HPDE6-E6E7 (cell line): ENCODE measurements around the gene S100A9.
"Not testable (repeated sequence)": the region's sequence is repeated elsewhere in the genome, so short reads cannot be mapped to it uniquely, and the experiment has no call there.

ENCODE experiments used
- DNase-seq: peaks from one replicate; pipeline ENCODE4 v3.0.0; 2011; ENCODE audit warnings: missing footprints; ENCODE audit errors: extremely low spot score

S100A9 gene

DNA sequence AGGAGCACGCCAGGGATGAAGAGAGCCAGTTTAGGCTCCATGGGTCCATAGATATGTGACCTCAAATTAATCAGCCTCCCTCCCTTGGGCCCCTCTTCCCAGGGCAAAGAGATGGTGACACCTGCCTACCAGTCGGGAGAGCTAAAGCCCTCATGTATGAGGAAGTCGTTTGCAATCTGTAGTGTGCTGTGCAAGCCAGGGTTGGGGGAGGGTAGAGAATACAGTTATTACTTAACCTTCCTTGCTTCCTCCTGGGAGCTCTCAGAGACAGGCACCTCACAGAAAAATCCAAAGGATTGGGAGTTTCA lies 13.0 kb upstream of the S100A9 start:
- no peak for DNase-seq

DNA sequence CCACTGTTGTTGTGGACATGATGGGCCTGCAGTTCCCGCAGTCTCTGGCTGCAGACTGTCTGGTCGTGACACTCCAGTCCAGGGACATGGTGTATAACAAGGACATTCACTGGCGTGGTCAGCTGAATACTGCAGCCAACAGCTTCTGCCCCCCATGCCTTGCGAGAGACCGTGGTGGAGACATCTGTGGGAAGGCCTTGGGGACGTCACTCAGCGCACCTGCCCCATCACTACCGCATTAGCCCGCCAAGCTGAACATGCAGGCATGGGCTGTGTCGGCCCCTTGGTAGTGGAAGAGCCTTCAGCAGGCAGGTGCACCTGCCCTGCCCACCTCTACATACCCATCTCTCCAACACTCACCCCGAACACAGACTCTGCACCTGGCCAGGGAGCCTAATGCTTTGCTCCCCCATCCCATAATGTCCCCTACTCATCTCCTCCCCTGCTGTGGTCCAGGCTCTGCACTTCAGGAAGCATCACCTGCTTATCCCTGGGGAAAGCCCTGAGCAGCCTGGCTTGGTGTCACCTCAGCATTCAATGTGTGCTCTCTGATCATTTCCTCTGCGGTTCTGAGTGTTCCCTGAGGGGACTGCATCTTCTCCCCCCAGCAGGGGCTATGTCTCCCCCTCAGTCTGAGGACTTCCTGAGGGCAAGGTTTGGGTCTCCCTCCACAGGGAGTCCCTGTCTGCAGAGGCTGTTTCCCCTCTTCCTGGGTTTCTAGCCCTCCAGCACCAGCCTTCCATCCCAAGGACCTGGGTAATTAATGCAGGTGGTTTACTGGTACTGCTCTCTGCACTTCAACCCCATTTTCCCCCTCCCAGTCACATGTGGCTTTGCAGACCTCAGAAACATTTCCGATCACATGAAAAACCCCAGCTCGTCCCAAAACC lies 12.2 kb upstream of the S100A9 start:
- DNase-seq = no peak

DNA sequence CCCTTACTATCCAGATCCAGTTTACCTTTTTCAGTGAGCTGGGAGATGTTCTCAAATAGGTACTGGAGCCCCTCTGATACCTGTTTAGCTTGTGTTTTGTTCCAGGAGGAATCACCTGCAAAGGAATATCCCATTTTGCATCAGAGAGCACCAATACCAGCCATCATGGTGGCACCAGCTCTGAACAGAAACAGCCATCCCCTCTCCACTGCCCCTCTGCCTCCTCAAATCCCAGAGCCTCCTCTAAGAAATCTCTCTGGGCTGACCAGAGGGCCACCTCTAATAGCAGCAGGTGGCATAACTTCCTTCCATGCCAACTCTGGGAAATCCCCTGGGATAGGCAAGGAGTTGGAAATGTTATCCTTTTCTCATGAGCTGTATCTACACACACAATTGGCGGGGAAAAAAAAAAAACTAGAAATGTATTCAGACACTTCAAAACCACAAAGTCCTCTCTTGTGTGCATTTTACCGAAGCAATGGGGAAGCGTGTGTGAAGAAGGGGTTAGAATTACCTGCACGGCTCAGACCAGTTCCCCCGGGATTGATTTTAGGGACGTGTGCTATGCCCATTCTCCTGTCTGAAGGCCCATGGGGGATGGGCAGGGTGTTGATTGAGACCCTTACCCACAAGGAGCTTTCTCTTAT lies 11.5 kb upstream of the S100A9 start:
- DNase-seq = no peak

DNA sequence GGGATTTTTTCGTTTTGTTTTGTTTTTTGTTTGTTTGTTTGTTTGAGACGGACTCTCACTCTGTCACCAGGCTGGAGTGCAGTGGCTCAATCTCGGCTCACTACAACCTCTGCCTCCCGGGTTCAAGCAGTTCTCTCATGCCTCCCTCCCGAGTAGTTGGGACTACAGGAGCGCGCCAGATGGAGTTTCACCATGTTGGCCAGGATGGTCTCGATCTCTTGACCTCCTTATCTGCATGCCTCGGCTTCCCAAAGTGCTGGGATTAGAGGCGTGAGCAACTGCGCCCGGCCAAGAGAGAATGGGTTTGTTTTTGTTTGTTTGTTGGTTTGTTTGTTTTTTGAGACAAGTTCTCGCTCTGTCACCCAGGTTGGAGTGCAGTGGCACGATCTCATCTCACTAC lies 10.6 kb upstream of the S100A9 start:
- DNase-seq = not testable (repeated sequence)

DNA sequence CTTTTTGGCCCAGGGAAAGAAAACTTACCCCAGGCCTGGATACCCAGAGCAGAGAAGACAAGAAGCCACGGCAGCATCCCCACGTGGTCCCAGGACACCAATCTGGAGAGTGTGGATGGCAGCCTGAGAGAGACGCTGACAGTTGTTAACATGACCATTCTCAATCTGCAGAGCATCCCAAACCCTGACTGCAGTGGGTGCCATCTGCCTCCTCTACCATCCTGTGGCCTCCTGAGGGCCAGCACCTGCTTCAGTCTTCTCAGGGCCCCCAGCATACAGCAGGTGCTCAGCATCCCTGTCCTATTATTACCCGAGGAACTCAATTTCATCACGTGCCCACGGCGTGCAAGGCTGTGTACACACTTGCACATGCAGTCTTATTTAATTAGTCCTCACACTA lies 9.8 kb upstream of the S100A9 start:
- no peak for DNase-seq

DNA sequence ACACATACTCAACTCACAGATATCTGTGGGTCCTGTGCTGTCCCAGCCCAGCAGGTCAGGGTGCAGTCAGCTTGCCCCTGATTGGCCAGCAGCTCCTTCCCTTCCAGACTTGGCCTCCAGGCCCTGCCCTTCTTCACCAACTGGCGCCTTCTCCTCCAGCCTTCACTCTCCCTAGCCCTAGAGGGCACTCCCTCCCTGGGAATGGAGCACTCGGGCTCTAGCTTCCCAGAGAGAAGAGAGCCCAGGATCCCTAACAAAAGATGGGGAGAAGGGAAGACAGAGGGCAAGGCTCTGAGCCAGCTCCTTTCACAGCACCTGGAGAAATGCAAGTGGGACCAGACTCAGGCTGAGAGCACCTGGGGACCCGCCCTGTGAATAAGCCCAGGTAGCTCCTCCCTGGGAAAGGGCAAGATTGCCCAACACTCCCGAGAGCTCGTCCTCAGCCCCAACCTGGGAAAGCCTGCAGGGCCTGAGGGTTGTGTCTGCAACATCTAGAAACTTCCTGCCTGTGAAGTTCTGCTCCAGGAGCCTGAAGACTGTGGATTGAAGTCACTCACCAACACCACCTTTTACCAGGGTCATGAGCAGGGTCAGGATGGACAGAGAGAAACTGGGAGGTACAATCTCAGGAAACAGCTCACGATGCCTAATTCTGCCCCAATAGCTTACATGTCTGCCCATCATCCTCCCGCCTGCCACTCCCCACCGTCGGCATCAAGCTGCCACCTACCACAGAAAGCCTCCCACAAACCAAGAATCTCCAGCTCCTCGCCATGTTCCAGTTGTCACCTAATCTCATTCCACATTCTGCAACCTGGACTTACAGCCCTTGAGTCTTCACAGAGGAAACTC lies 8.9 kb upstream of the S100A9 start, which contains the start of gene PGLYRP4:
TSS of gene PGLYRP4 (minus strand) at position 331 of the 852 bp plus-strand sequence. CDS start 909 bp downstream, outside the sequence.
- DNase-seq = peak; percentile 60

DNA sequence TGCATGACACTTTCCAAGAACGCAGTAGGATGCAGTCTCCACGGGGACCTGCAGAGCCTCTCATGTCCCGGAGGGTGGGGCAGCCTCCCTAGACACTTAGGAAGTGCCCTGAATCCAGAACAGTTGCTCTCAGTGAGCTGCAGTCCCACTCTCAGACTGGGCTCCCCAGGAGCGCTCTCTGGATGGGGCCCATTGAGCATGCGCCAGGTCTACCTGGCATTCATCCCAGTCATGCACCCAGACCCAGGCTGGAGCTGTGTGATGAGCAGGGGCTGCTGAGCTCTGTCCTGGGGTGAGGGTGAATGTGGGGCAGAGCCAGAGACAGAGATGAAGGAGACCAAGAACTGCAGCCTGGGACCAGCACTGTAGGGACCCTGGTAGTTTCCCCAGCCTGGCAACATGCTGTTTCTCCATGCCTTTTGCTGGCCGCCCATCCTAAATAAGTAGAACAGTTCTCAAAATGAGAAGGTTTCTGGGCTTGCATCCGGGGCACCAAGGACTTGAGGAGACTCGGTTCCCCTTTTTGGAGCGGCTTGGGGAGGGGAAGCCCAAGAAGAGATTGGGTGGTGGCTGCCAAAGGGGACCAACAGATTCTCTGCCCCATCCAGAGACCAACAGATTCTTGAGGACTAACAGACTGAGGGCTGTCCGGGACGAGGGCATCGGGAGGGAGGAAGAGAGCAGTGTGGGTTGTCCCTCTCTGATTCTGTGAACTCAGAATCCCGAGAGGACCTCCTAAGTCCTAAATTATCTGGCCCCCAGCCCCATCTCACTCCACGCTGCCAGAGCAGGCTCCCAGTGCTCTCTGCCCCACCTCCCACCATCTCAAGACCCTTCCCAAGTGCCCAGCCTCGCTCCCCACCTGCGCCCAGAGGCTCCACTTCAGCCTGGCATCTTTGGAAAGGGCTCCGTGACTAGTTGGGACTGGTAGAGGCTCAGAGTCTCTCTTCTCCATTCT lies 8.0 kb upstream of the S100A9 start:
- no peak for DNase-seq

DNA sequence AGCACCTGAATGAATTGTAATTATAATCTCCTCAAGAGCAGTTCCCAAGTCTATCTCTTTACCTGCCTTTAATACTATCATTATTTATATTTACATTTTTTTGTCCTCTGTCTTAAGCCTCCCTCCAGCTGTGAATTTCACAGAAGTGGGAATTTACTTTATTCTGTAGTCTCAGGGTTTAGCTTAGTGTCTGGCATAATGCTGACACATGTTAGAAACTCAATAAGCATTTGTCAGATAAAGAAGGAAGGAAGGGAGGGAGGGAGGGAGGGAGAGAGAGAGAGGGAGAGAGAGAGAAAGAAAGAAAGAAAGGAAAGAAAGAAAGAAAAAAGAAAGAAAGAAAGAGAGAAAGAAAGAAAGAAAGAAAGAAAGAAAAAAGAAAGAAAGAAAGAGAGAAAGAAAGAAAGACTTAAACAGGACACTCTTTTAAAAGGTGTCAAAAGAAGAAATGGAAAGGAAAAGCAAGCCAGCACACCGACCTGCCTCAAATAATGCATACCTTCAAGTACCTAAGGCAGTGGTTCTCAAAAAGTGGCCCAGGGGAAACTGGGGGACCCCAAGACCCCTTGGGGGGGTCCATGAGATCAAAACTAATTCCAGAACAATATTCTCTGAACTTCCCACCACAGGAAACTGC lies 7.2 kb upstream of the S100A9 start:
- DNase-seq = no peak

DNA sequence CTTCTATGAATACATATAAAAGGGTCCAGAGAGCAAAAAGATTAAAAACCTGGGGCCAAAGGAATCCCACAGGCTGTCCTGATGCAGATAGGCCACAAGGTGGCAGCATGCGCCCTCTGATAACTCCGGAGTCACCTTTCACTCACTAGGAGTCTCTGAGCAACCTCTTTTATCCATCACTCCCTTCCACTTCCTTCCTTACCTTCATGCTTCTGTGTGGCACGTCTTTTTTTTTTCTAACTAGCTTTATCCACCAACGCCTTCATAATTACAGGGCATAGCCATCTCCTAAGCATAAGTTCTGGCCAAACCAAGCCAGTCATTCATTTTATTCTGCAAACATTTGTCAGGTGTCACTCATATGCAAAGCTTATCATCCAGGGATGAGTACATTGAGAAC lies 5.1 kb upstream of the S100A9 start:
- DNase-seq = no peak

DNA sequence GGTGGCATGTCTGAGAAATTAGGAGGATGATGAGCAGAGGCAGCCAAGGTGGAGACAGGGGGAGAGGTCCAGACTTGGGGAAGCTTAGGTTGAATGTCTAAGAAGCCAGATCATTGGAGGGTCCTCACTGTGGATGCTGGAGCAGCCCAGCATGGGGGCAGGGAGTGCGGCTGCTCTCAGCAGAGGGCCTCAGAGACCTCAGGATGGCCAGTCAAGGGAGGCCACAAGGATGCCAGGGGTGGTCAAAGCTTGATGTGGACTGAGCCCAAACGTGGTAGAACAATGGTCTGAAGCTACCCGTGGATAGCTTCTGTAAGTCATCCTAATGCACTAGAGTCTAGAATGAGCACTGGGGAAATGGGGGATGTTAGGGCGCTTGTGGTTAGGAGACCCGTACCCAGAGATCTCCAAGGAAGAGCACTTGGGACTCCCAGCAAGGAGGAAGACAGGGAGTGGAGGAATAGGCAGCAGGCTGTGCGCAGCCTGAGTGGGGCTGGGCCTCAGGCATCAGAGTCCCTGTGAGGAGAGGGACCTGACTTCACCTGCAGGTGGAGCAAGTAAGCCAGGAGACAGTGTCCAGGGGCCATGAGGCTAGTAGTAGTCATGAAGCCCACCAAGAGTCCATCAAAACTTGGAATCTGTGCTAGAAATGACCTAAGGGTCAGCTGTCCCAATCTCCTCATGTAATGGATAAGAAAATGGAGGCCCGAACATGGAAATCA lies 4.3 kb upstream of the S100A9 start:
- no peak for DNase-seq

DNA sequence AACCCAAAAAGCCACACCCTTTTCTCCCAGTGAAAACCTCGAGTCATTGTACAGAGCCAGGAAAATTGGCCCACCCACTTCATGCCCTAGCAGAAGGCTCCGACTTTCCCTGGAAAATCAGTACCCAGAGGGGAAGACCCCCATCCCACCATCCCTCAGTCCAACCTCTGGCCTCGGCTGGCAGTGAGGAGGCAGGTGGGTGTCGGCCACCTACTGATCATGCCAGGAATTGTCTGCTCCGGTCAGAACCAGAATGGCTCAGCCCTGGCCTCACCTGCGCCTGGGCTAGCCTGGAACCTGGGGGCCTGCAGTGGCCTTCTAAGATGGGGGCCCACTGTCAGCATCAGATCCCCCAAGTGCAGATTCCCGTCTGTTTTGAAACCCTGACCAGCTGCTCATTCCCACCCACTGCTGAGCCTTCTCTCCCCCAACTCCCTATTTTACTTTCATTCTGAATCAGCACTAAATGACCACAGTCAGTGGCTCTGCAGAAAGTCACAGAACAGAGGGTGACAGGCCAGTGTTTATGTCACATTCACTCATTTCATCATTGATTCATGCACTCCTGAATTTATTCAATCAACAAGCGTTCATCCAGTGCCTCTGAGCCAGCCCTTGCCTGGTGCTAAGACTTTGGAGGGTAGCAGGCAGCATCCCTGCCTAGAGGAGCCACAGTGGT lies 3.0 kb upstream of the S100A9 start:
- DNase-seq = no peak

DNA sequence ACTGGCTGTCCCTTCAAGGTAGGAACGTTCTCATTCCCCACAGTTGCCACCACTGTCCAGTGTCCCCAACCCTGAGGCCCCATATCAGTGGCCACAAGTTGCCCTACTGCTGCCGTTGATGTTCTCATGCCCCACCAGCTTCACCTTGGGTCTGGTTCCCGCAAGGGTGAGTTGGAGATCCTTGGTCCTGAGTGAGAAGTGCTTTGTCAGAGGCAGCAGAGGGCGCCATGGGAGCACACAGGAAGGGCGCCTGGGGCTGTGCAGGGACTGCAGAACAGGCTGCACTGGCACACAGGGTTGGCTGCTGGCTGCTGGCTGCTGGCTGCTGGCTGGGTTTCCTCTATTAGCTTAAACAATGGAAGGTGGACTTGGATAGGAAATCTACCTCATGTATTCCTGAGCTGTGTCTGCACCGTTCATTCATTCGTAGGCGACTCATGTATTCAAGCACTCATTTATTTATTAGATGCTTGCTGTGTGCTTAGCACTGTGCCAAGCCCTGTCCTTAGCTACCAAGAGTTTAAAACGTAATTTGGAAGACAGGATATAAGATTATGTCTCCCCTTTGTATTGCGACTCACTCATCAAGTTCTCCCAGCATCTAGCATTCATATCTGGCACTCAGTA lies 2.1 kb upstream of the S100A9 start:
- DNase-seq = no peak

DNA sequence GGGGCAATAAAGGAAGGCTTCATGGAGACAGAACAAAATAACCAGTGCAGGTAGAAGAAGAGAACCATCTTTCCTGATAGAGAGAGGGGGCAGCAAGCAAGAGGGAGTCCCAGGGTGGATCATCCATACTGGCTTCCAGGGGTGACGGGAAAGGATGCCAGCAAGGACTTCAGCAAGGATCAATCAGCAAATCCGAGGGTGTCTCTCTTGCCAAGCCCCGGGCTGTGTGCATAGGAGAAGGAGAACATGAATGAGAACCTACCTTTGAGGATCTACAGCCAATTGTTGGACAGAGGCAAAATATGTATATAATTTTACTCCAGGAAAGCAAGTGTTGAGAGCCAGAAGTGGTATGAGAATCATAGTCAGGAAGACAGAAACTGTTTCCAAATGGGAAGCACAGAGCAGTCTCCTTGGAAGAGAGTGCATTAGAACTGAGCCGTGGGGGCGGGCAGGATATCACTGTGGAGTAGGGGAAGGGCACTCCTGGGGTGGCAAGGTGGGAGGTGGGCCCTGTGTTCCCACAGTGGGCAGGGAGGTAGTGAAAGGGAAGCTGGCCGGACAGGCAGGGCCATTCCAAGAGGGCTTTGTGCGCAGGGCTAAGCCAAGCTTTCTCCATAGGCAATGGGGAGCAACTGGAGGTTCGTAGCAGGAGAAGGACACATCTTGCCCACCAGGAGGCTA lies 1.1 kb upstream of the S100A9 start:
- DNase-seq = no peak

DNA sequence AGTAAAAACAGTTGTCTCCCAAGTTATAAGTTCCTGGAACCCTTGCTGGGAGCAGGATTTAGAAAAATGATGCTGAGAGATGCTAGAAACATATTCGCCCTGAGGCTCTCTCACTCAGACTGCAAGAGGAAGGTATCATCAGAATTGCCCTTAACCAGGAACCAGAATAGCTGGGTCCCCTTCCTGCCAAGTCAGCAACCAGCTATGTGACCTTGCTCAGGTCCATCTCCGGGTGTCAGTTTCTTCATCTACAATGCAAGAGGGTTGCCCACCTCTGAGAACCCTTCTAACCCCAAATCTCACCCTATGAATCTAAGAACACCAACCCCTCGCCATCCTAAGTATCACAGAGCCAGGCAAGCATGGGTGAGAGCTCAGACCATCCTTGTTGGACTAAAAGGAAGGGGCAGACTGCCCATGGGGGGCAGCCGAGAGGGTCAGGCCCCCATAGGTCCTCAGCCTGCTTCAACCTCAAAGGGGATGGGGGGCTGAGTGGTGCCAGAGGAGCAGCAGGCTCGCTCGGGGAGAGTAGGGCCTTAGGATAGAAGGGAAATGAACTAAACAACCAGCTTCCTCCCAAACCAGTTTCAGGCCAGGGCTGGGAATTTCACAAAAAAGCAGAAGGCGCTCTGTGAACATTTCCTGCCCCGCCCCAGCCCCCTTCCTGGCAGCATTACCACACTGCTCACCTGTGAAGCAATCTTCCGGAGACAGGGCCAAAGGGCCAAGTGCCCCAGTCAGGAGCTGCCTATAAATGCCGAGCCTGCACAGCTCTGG lies 390 bp upstream of the S100A9 start:
- peak; percentile 75 for DNase-seq

DNA sequence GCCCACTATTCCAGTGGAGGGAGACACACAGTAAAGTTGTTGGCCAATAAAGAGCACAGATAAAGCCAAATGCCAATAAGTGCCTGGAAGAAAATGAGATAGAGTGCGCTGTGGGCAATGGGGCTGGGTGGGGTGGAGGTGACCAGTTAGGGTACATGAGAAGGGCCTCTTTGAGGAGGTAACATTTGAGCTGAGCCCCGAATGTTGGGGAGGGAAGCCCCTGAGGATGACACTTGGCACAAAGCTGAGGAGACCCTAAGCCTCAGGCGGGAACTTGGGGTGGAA lies 979 bp downstream of the S100A9 start:
- no peak for DNase-seq

DNA sequence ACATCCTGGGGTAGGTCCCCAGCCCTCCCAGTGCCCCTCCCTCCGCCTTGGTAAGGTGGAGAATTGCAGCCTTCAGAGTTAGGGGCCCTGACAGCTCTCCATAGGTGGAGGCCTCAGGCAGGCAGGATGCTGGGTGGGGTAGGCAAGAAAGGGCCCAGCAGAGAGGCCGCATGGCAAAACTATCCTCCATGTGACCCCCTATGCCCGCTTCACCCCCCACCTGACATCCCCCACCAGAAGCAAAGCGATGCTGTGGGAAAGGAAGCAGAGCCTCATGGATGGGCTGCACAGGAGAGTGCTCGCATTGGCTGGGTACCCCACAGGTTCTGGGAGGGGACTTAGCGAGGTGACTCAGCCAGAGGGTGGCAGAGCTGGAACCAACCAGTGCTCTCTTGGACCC lies 1.6 kb downstream of the S100A9 start:
- no peak for DNase-seq

DNA sequence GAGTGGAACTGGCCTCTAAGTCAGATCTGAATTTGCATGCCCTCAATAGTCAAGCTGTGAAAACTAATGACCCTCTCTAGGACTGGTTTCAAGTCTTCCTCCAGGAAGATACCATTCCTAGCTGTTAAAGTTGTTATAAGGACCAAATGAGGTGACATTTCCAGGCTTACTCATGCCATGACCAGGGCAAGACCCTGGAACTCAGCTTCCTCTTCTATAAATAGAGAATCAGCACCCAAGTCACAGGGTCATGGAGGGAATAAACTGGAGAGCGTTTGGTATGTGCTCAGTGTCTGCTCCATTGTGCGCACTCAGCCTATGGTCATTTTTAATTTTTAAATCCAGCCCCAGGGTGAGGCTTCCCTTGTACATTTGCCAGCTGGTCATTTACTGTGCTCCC lies 2.5 kb downstream of the S100A9 start:
- no peak for DNase-seq
